MCF 10A (cell line): ENCODE results near the gene STARD9. TPM values are rescaled to one million over a fixed set of nuclear protein-coding genes. Genes with fewer than 3 reads are reported as not detected.
"Not testable (repeated sequence)": the region's sequence is repeated elsewhere in the genome, so short reads cannot be mapped to it uniquely, and the experiment has no call there.

Source experiments
- BruUV-seq: library from RNA; stranded (reverse); fragments of 400-500 nt; replicated peaks from 2 replicates; lab custom pipeline; 2021; lab: Mats Ljungman, UMichigan
- CTCF ChIA-PET: fragments of 300-600 bp; sonication (Branson Sonifier 250); formaldehyde crosslinking; extraction: SDS; loops from one replicate; lab custom pipeline; 2021; ENCODE audit warnings: antibody characterized with exemption, inconsistent platforms; lab: Yijun Ruan, JAX
- POLR2A ChIA-PET: fragments of 300-600, 350-650 bp; sonication (Branson Sonifier 250); formaldehyde crosslinking; extraction: SDS; loops from one replicate; lab custom pipeline; 2020; ENCODE audit warnings: antibody characterized with exemption, inconsistent platforms; lab: Yijun Ruan, JAX
- DNase-seq: peaks from one replicate; pipeline ENCODE4 v3.0.0-alpha.2; 2018; ENCODE audit not compliant: unreplicated experiment
- H3K27ac Mint-ChIP-seq: one replicate; pipeline ENCODE4 v1.8.0; 2022; ENCODE audit warnings: mild to moderate bottlenecking, low read depth, mixed read lengths; ENCODE audit not compliant: unreplicated experiment
- H3K27me3 Mint-ChIP-seq: one replicate; pipeline ENCODE4 v1.8.0; 2022; ENCODE audit warnings: mixed read lengths; ENCODE audit not compliant: insufficient read depth, unreplicated experiment
- H3K36me3 Mint-ChIP-seq: one replicate; pipeline ENCODE4 v1.8.0; 2022; ENCODE audit warnings: mild to moderate bottlenecking, moderate library complexity, mixed read lengths; ENCODE audit not compliant: insufficient read depth, unreplicated experiment
- H3K4me1 Mint-ChIP-seq: one replicate; pipeline ENCODE4 v1.8.0; 2022; ENCODE audit warnings: mixed read lengths; ENCODE audit not compliant: insufficient read depth, unreplicated experiment
- H3K4me3 Mint-ChIP-seq: one replicate; pipeline ENCODE4 v1.8.0; 2022; ENCODE audit warnings: mild to moderate bottlenecking, moderate library complexity, mixed read lengths; ENCODE audit not compliant: unreplicated experiment
- H3K9me3 Mint-ChIP-seq: one replicate; pipeline ENCODE4 v1.8.0; 2022; ENCODE audit warnings: mixed read lengths; ENCODE audit not compliant: unreplicated experiment
- intact Hi-C: fragments of 100-400 bp; cut with micrococcal nuclease; formaldehyde crosslinking; loops from 2 replicates; pipeline ENCODE4 v1.14.1; 2022
- total RNA-seq: library from RNA; stranded (reverse); gene quantifications from 2 replicates; pipeline ENCODE4 v1.2.3, GENCODE V29; 2022
- TF ChIP-seq, protein P1 (sequence below): fragments of 200-600 bp; IDR thresholded peaks from one replicate; pipeline ENCODE4 v1.8.0; 2022; ENCODE audit warnings: antibody characterized with exemption, mild to moderate bottlenecking; ENCODE audit not compliant: unreplicated experiment

STARD9 gene
- total RNA-seq, 1 experiment from 2014 or later: 2.0 TPM

DNA sequence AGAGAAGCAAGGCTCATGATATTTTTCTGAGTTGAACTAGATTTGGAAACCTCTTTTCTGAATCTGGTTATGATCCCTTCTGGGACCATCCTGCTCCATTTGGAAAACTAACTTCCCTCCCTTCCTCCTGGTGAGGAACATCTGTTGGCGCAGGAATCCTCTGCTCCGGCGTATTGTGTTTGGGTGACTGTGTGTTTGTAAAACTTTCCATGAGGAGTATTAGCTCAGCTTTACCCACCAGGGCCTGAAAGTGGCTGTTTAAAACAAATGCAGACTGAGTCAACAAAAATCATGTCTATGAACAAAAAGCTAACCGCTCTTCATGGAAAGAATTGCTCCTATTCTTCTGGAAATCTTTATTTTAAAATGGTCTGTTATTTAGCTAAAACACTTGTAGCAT, 17.7 kb downstream of the STARD9 start:
- intact Hi-C loops: no loop called here
- BruUV-seq: no TSS peak
- CTCF ChIA-PET: interaction anchor here (0.6 to 1.0 kb wide), 2 partner anchors 32 to 46 kb away, joined by 3 to 4 read pairs; no protein-coding TSS in a partner anchor

DNA sequence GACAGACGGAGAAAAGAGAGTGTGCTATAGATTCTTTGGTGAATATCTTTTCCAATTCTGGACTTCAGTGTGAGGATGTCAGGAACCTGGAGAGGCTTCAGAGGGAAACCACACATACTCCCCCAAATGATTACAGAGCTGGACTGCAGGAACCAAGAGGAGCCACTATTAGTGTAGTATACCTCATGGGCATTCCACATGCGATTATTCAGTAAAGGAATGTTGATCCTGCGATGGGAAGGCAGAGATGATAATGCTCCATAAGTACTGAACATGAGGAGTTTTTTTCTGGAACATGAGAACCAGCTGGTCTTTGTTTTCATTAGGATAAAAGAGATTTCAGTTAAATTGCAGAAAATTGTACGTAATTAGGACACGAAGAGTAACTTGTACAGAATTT, 18.7 kb downstream of the STARD9 start:
- Mint-ChIP-seq H3K4me3 (no peak overlapping the region), H3K36me3 (no peaks in the 10 kb centered on the region), H3K4me1 (no peaks in the 10 kb centered on the region), H3K27me3 (no peaks in the 10 kb centered on the region), H3K9me3 (no peaks in the 10 kb centered on the region), H3K27ac (no peak overlapping the region)
- DNase-seq: no peak
- ChIA-PET POLR2A (interaction anchor here (0.6 kb wide), 1 partner anchor 89 kb away, joined by 3 read pairs; no protein-coding TSS in a partner anchor), CTCF (interaction anchor here (1.0 kb wide), 1 partner anchor 47 kb away, joined by 3 read pairs; no protein-coding TSS in a partner anchor)
- no TSS peak for BruUV-seq
- intact Hi-C loops: no loop called here
- TF ChIP-seq, protein P1, sequence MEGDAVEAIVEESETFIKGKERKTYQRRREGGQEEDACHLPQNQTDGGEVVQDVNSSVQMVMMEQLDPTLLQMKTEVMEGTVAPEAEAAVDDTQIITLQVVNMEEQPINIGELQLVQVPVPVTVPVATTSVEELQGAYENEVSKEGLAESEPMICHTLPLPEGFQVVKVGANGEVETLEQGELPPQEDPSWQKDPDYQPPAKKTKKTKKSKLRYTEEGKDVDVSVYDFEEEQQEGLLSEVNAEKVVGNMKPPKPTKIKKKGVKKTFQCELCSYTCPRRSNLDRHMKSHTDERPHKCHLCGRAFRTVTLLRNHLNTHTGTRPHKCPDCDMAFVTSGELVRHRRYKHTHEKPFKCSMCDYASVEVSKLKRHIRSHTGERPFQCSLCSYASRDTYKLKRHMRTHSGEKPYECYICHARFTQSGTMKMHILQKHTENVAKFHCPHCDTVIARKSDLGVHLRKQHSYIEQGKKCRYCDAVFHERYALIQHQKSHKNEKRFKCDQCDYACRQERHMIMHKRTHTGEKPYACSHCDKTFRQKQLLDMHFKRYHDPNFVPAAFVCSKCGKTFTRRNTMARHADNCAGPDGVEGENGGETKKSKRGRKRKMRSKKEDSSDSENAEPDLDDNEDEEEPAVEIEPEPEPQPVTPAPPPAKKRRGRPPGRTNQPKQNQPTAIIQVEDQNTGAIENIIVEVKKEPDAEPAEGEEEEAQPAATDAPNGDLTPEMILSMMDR: no peak

More for the DNA sequence above, 17.7 kb downstream of the STARD9 start:
- DNase-seq: no peak
- H3K4me1 Mint-ChIP-seq: no peaks in the 10 kb centered on the region
- POLR2A ChIA-PET: no interaction called here
- TF ChIP-seq, protein P1: no peak
- no peaks in the 10 kb centered on the region for H3K9me3 Mint-ChIP-seq
- no peak overlapping the region for H3K4me3 Mint-ChIP-seq
- no peaks in the 10 kb centered on the region for H3K36me3 Mint-ChIP-seq
- H3K27ac Mint-ChIP-seq: no peak overlapping the region
- H3K27me3 Mint-ChIP-seq: no peaks in the 10 kb centered on the region

DNA sequence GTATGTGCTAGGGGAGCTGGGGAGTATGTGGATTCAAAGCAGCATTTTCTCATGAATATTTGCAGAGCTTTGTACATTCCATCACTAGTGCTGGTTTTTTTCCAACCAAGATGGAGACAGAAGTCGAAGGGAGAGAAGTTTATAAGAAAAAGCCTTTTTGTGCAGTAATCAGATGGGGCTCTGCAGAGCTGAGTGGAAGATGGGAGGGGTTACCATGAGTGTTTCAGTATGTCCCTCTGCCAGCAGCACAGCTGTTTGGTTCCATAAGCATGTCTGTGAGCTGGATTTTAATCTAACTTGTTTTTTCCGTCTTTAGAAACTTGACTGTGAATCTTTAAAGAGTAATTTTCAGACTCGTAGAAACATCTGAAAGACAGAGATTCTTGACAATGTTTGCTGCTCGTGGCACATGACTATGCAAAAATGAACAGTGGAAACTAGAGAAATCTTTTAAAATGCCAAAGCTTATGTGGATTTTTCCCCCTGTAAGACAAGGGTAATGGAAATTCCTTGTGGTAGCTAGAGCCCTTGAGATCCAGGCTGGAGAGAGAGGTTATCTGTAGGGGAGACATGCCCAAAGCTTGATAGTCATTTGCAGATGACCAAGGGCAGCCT, 20.3 kb downstream of the STARD9 start:
- intact Hi-C loops: no loop called here
- H3K4me3 Mint-ChIP-seq: no peak overlapping the region
- H3K27me3 Mint-ChIP-seq: no peaks in the 10 kb centered on the region
- no peaks in the 10 kb centered on the region for H3K9me3 Mint-ChIP-seq
- TF ChIP-seq, protein P1: no peak
- no peak overlapping the region for H3K27ac Mint-ChIP-seq
- no peaks in the 10 kb centered on the region for H3K4me1 Mint-ChIP-seq
- ChIA-PET POLR2A (interaction anchor here (1.1 kb wide), 1 partner anchor 8 kb away, joined by 3 read pairs; no protein-coding TSS in a partner anchor), CTCF (interaction anchor here (1.1 kb wide), 1 partner anchor 9 kb away, joined by 5 read pairs; no protein-coding TSS in a partner anchor)
- no TSS peak for BruUV-seq
- DNase-seq: no peak
- H3K36me3 Mint-ChIP-seq: no peaks in the 10 kb centered on the region

DNA sequence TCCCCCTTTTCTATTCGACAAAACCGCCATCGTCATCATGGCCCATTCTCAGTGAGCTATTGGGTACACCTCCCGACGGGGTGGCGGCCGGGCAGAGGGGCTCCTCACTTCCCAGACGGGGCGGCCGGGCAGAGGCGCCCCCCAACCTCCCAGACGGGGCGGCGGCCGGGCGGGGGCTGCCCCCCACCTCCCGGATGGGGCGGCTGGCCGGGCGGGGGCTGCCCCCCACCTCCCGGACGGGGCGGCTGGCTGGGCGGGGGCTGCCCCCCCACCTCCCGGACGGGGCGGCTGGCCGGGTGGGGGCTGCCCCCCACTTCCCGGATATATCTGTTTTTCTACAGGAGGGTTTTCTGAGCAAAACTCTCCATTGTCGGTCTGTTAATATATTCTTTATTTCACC, 25.9 kb downstream of the STARD9 start:
- BruUV-seq: not testable (repeated sequence)

More for the DNA sequence above, 25.9 kb downstream of the STARD9 start:
- H3K27me3 Mint-ChIP-seq, H3K9me3 Mint-ChIP-seq, H3K27ac Mint-ChIP-seq, intact Hi-C loops, DNase-seq, H3K36me3 Mint-ChIP-seq, H3K4me3 Mint-ChIP-seq, H3K4me1 Mint-ChIP-seq: not testable (repeated sequence)
- ChIA-PET POLR2A (interaction anchor here (0.8 kb wide), 1 partner anchor 351 kb away, joined by 3 read pairs; no protein-coding TSS in a partner anchor), CTCF (interaction anchor here (0.6 kb wide), 1 partner anchor 1895 kb away, joined by 3 read pairs; no protein-coding TSS in a partner anchor)
